Neural progenitor cell (in vitro differentiated cells): ENCODE measurements around the gene GOLGA6L2.

Experiments
- CTCF ChIP-seq: fragments of 200-600 bp; sonication (generic); IDR thresholded peaks from 2 replicates; pipeline ENCODE4 v1.5.1; 2017; ENCODE audit warnings: antibody characterized with exemption, mild to moderate bottlenecking
- EZH2 ChIP-seq: fragments of 200-600 bp; sonication (generic); IDR thresholded peaks from 2 replicates; pipeline ENCODE4 v1.6.1; 2017; ENCODE audit warnings: antibody characterized with exemption, mild to moderate bottlenecking, moderate library complexity
- EZH2phosphoT487 ChIP-seq: fragments of 200-600 bp; sonication (generic); IDR thresholded peaks from 2 replicates; pipeline ENCODE4 v1.6.1; 2017; ENCODE audit warnings: antibody characterized with exemption

DNA sequence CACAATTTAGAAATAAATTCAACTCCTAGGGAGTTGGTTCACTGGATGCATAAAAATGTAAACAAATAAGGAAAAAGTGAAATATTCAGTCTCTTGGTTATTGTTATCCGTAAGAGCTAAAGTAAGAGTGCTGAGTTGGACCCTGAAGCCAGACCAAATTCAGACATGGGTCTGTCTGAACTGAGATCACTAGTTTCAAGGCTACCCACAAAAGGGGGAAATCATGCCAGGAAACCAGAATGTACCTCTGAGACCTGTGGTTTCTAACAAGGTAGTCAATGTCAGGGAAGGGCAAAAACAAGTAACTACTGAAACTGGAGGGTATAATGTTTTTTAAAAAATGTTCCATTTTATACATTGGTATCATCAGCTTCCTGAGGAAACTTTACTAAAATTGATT, 35.2 kb upstream of the GOLGA6L2 start:
- TF ChIP-seq CTCF (no peak), EZH2 (no peak), EZH2phosphoT487 (no peak)
